Measurements from ENCODE around the gene KIF5B.

DNA sequence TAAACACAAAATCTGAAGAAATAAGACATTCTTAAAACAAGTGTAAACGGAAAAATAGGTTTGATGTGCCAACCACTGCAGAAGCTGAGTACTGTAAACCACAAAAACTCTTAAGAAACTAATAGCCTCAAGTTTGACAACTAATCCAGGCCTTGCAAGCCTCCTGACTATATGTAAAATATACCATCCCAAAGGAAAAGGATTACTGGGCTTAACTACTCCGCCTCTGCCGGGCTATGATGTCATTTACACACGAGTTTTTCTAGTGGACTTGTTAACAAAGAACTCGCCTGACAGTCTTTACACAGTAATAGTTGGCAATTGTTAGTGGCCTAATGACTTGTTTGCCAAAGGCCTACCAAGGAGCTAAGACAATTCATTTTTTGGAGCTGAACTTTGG lies 2.1 kb downstream of the KIF5B start:
- TF ChIP-seq, protein P1, sequence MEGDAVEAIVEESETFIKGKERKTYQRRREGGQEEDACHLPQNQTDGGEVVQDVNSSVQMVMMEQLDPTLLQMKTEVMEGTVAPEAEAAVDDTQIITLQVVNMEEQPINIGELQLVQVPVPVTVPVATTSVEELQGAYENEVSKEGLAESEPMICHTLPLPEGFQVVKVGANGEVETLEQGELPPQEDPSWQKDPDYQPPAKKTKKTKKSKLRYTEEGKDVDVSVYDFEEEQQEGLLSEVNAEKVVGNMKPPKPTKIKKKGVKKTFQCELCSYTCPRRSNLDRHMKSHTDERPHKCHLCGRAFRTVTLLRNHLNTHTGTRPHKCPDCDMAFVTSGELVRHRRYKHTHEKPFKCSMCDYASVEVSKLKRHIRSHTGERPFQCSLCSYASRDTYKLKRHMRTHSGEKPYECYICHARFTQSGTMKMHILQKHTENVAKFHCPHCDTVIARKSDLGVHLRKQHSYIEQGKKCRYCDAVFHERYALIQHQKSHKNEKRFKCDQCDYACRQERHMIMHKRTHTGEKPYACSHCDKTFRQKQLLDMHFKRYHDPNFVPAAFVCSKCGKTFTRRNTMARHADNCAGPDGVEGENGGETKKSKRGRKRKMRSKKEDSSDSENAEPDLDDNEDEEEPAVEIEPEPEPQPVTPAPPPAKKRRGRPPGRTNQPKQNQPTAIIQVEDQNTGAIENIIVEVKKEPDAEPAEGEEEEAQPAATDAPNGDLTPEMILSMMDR (IDR thresholded peaks at IDR 0.05) = no peak
- TF ChIP-seq EP300 (IDR thresholded peaks at IDR 0.05) = no peak
- TF ChIP-seq POLR2A (IDR thresholded peaks at IDR 0.05) = no peak
- TF ChIP-seq POLR2AphosphoS5 (IDR thresholded peaks at IDR 0.05) = no peak
